ENCODE measurements around the gene UVRAG. TPM values are rescaled to one million over a fixed set of nuclear protein-coding genes. Genes with fewer than 3 reads are reported as not detected.

UVRAG gene
- total RNA-seq, 1 donor from 2014 or later: 20.7 TPM

GRCh38 chr11:76083563-76084451 is 268.8 kb downstream of the UVRAG start:
- DNase-seq (ENCODE audit: extremely low spot score, unreplicated experiment): no peak
- H3K27ac Mint-ChIP-seq: peak overlapping the region; percentile 15
- no peak for TF ChIP-seq CTCF (conservative IDR thresholded peaks at IDR 0.05)

GRCh38 chr11:76085270-76085669 is 270.3 kb downstream of the UVRAG start:
- peaks cover 14% of the 10 kb centered on the region for H3K36me3 Mint-ChIP-seq
- H3K9me3 Mint-ChIP-seq: peaks cover 2% of the 10 kb centered on the region
- H3K27ac Mint-ChIP-seq: no peak overlapping the region
- no peak for TF ChIP-seq CTCF (conservative IDR thresholded peaks at IDR 0.05)
- H3K4me3 Mint-ChIP-seq: no peak overlapping the region
- no peak for DNase-seq (ENCODE audit: extremely low spot score, unreplicated experiment)
- H3K27me3 Mint-ChIP-seq: no peaks in the 10 kb centered on the region
- H3K4me1 Mint-ChIP-seq (ENCODE audit: unreplicated experiment): peaks cover 18% of the 10 kb centered on the region

More at GRCh38 chr11:76083563-76084451, 268.8 kb downstream of the UVRAG start:
- H3K4me3 Mint-ChIP-seq: no peak overlapping the region
- no peaks in the 10 kb centered on the region for H3K27me3 Mint-ChIP-seq
- H3K4me1 Mint-ChIP-seq (ENCODE audit: unreplicated experiment): peaks cover 18% of the 10 kb centered on the region
- peaks cover 9% of the 10 kb centered on the region for H3K36me3 Mint-ChIP-seq
- H3K9me3 Mint-ChIP-seq: no peaks in the 10 kb centered on the region

- Mint-ChIP-seq H3K9me3 (peaks cover 7% of the 10 kb centered on the region), H3K36me3 (peaks cover 25% of the 10 kb centered on the region), H3K27me3 (no peaks in the 10 kb centered on the region), H3K27ac (no peak overlapping the region), H3K4me3 (no peak overlapping the region), H3K4me1 (ENCODE audit: unreplicated experiment) (peaks cover 18% of the 10 kb centered on the region)
- DNase-seq (ENCODE audit: extremely low spot score, unreplicated experiment): no peak
- TF ChIP-seq CTCF (conservative IDR thresholded peaks at IDR 0.05): no peak
These were observed 272.0 kb downstream of the UVRAG start for GRCh38 chr11:76086743-76087635.

GRCh38 chr11:76087749-76088148 is 272.7 kb downstream of the UVRAG start:
- H3K4me3 Mint-ChIP-seq: no peak overlapping the region
- H3K27me3 Mint-ChIP-seq: no peaks in the 10 kb centered on the region
- no peak for TF ChIP-seq CTCF (conservative IDR thresholded peaks at IDR 0.05)
- peaks cover 18% of the 10 kb centered on the region for H3K4me1 Mint-ChIP-seq (ENCODE audit: unreplicated experiment)
- H3K9me3 Mint-ChIP-seq: peaks cover 7% of the 10 kb centered on the region
- no peak overlapping the region for H3K27ac Mint-ChIP-seq
- DNase-seq (ENCODE audit: extremely low spot score, unreplicated experiment): no peak
- H3K36me3 Mint-ChIP-seq: peaks cover 25% of the 10 kb centered on the region

GRCh38 chr11:76088511-76088910 is 273.5 kb downstream of the UVRAG start:
- H3K27me3 Mint-ChIP-seq: no peaks in the 10 kb centered on the region
- H3K4me1 Mint-ChIP-seq (ENCODE audit: unreplicated experiment): peaks cover 14% of the 10 kb centered on the region
- DNase-seq (ENCODE audit: extremely low spot score, unreplicated experiment): no peak
- peaks cover 7% of the 10 kb centered on the region for H3K9me3 Mint-ChIP-seq
- no peak overlapping the region for H3K27ac Mint-ChIP-seq
- no peak overlapping the region for H3K4me3 Mint-ChIP-seq
- no peak for TF ChIP-seq CTCF (conservative IDR thresholded peaks at IDR 0.05)
- peaks cover 27% of the 10 kb centered on the region for H3K36me3 Mint-ChIP-seq
